Small intestine (tissue), 7 donors: ENCODE data around the gene TIMM21. TPM values are rescaled to one million over a fixed set of nuclear protein-coding genes. Genes with fewer than 3 reads are reported as not detected.

Experiments used
- DNase-seq, 2 donors: peaks; one replicate each; pipeline versions ENCODE4 v3.0.0 to v3.0.0-alpha.2; 2013
- FAIRE-seq: peaks from 2 replicates; lab custom pipeline; 2012; peaks lifted over from hg19 to GRCh38; lab: Jason Lieb, UNC
- H3K27ac ChIP-seq, 3 donors: one replicate each; pipeline ENCODE4 v1.5.1; 2013; ENCODE audit warnings: low read length in 2 of 3, mild to moderate bottlenecking in 2 of 3, control low read depth in 1 of 3, inconsistent platforms in 1 of 3, low read depth in 1 of 3, moderate library complexity in 1 of 3
- H3K27me3 ChIP-seq, 3 donors: one replicate each; pipeline ENCODE4 v1.6.1; 2013; ENCODE audit warnings: low read length in 3 of 3, inconsistent platforms in 1 of 3; ENCODE audit not compliant: control insufficient read depth in 3 of 3, insufficient read depth in 3 of 3
- H3K36me3 ChIP-seq, 3 donors: one replicate each; pipeline ENCODE4 v1.6.1; 2013; ENCODE audit warnings: low read length in 3 of 3, inconsistent platforms in 1 of 3, low read depth in 1 of 3, mild to moderate bottlenecking in 1 of 3, moderate library complexity in 1 of 3; ENCODE audit not compliant: control insufficient read depth in 3 of 3, insufficient read depth in 2 of 3
- H3K4me1 ChIP-seq, 3 donors: one replicate each; pipeline ENCODE4 v1.6.1; 2013; ENCODE audit warnings: low read length in 2 of 3, inconsistent platforms in 1 of 3, low read depth in 1 of 3, mild to moderate bottlenecking in 1 of 3, moderate library complexity in 1 of 3; ENCODE audit not compliant: control insufficient read depth in 3 of 3, insufficient read depth in 2 of 3
- H3K4me3 ChIP-seq, 3 donors: one replicate each; pipeline ENCODE4 v1.5.1; 2013; ENCODE audit warnings: low read length in 3 of 3, control low read depth in 1 of 3, inconsistent platforms in 1 of 3, low read depth in 1 of 3, mild to moderate bottlenecking in 1 of 3, moderate library complexity in 1 of 3
- H3K9me3 ChIP-seq, 2 donors: one replicate each; pipeline ENCODE4 v1.6.1; 2013; ENCODE audit warnings: low read depth in 1 of 2, low read length in 1 of 2; ENCODE audit not compliant: control insufficient read depth in 2 of 2, insufficient read depth in 1 of 2
- WGBS, 3 donors: extraction: QIAGEN DNeasy Blood & Tissue Kit; methylation state at CpG; one replicate each; pipeline ENCODE4 v1.1.7; 2013; 5-methylcytosine and 5-hydroxymethylcytosine counted together
- polyA plus RNA-seq, 4 donors: library from polyadenylated mRNA; stranded (reverse) in 3 of 4; unstranded in 1 of 4; fragments of 200-250 nt in 3 of 4; fragments of 120-200 nt in 1 of 4; gene quantifications; one replicate each; pipeline versions ENCODE4 v1.2.1 to v1.2.3, GENCODE V29; 2013
- donor health status: healthy with polysubstance abuse.
- donor health status: control.
- donor health status: control.
- donor health status: Bipolar disorder and iron deficiency.
- donor health status: healthy.

TIMM21 gene
- polyA plus RNA-seq, 4 donors = 9.2 to 31.2 (median 21.8) TPM

DNA sequence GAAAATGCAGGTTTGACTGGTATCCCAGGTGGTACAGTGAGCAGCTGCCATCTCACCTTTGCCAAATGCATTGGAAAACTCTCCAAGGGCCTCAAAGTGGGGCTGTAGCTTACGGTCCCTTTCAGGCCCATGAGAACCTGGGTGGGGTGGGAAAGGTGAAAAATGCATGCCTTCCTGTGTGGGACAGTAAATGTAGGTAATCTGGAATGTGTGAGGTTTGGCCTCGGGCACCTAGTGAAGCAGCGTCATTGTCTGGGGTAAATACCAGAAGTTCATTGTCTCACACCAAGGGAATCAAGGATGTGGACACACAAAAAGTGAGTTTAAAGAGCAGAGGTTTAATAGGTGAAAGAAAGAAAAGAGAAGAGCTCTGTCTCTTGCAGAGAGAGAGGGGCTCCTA lies 36.6 kb downstream of the TIMM21 start:
- Histone ChIP-seq H3K27me3 (peaks cover 0 to 16% (median 0%) of the 10 kb centered on the region in 3 donors), H3K4me3 (no peak overlapping the region), H3K4me1 (no peaks in the 10 kb centered on the region), H3K9me3 (no peaks in the 10 kb centered on the region), H3K27ac (no peak overlapping the region), H3K36me3 (no peaks in the 10 kb centered on the region)
- DNase-seq (no peak), FAIRE-seq (no peak)
- WGBS, 3 donors = 77 to 87% (median 84%) methylated on average over 3 of the region's 3 CpGs

DNA sequence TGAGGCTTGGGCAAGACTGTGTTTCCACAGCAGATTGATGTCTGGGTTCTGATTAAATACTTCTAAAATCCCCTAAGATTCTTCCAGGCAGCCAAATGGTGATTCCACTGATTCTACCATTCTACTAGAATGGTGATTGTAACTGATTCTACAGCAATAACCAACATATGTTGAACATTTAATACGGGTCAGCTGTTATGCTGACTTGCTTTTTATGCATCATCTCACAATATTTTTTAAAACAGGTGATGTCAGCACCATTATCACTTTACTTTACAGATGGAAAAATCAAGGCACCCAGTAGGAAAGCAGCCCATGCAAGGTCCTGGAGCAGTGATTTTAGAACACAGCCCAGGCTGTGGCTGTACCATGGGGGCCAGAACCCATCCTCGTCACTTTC lies 37.5 kb downstream of the TIMM21 start:
- no peak for DNase-seq
- Histone ChIP-seq H3K36me3 (no peaks in the 10 kb centered on the region), H3K9me3 (no peaks in the 10 kb centered on the region), H3K4me1 (no peaks in the 10 kb centered on the region), H3K27ac (no peak overlapping the region), H3K27me3 (peaks cover 0 to 16% (median 0%) of the 10 kb centered on the region in 3 donors), H3K4me3 (no peak overlapping the region)
- no peak for FAIRE-seq
- 69 to 82% (median 80%) methylated on average over 2 of the region's 2 CpGs for WGBS, 3 donors

- Histone ChIP-seq H3K27ac (no peak overlapping the region), H3K27me3 (peaks cover 0 to 20% (median 0%) of the 10 kb centered on the region in 3 donors), H3K36me3 (no peaks in the 10 kb centered on the region), H3K9me3 (no peaks in the 10 kb centered on the region), H3K4me3 (no peak overlapping the region), H3K4me1 (no peaks in the 10 kb centered on the region)
- FAIRE-seq = no peak
- no peak for DNase-seq
- WGBS, 3 donors = 85 to 91% (median 85%) methylated on average over 3 of the region's 3 CpGs
Observed at GRCh38 chr18:74186661-74187060, 38.3 kb downstream of the TIMM21 start.

DNA sequence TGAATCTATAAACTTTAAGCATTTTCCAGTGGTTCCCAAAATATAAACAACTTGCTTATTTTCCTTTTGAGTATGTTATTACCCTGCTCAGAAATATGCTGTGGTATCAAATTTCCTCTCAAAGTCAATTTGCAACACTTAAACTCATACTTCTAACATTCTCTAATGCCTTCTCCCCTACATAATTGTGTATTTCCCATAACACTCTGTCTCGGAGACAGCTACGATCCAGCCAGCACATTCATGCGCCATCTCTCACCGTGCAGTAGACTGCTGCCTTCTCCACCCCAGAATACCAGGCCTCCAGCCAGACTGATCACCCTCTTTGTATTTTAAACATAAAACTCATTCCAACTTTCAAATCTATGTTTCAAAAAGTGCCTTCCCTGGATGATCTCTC lies 41.8 kb downstream of the TIMM21 start:
- no peaks in the 10 kb centered on the region for H3K36me3 ChIP-seq
- DNase-seq (no peak), FAIRE-seq (no peak)
- H3K27me3 ChIP-seq = peaks cover 0 to 15% (median 3%) of the 10 kb centered on the region in 3 donors
- no peaks in the 10 kb centered on the region for H3K9me3 ChIP-seq
- no peaks in the 10 kb centered on the region for H3K4me1 ChIP-seq
- WGBS, 3 donors = 53 to 86% (median 72%) methylated on average over 4 of the region's 4 CpGs
- no peak overlapping the region for H3K4me3 ChIP-seq
- H3K27ac ChIP-seq = no peak overlapping the region

DNA sequence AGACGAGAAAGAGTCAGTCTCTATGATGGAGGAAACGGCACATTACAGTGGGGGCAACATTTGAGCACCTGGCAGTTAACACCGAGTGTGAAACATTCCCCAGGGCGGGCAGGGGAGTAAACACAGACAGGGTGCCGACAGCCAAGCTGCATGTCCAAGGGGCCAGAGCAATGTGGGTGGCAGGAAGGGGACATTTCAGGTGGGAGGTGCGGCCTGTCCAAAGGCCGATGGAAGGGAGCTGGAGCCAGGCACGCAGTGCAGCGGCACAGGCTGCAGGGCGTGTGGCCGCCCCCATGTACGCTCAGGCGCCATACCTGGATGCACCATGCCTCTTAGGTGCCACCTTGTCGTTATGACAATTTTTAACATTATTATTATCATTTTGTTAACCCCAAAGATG lies 43.3 kb downstream of the TIMM21 start:
- FAIRE-seq = no peak
- DNase-seq = no peak
- H3K4me3 ChIP-seq = no peak overlapping the region
- H3K27ac ChIP-seq = no peak overlapping the region
- peaks cover 0 to 11% (median 3%) of the 10 kb centered on the region in 3 donors for H3K27me3 ChIP-seq
- WGBS, 3 donors = 82 to 88% (median 86%) methylated on average over 14 of the region's 14 CpGs
- no peaks in the 10 kb centered on the region for H3K36me3 ChIP-seq
- H3K4me1 ChIP-seq = no peaks in the 10 kb centered on the region
- no peaks in the 10 kb centered on the region for H3K9me3 ChIP-seq

DNA sequence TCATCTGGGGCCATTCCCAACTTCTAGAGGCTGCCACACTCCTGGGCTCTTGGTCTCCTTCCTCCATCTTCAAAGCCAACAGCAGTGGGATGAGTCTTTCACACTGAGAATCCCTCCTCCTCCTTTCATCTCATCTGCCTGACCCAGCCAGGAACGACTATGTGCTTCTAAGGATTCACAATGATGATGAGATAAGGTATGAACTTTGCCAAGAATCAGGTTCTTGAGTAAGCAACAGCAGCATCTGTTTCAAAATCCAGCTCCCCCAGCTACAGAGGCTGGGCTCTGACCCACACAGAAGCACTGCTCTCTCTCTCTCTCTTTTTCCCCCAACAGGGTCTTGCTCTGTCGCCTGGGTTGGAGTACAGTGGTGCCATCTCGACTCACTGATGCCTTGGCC lies 46.4 kb downstream of the TIMM21 start:
- Histone ChIP-seq H3K4me1 (peaks cover 0 to 3% (median 0%) of the 10 kb centered on the region in 3 donors), H3K27ac (no peak overlapping the region), H3K4me3 (no peak overlapping the region), H3K36me3 (no peaks in the 10 kb centered on the region), H3K27me3 (peaks cover 0 to 8% (median 3%) of the 10 kb centered on the region in 3 donors), H3K9me3 (no peaks in the 10 kb centered on the region)
- 50 to 62% (median 51%) methylated on average over 3 of the region's 3 CpGs for WGBS, 3 donors
- no peak for DNase-seq
- FAIRE-seq = no peak

- Histone ChIP-seq H3K4me3 (peak overlapping the region in 1 of 3 donors; percentile 25), H3K4me1 (peaks cover 0 to 3% (median 0%) of the 10 kb centered on the region in 3 donors), H3K27me3 (peaks cover 0 to 5% (median 3%) of the 10 kb centered on the region in 3 donors), H3K9me3 (no peaks in the 10 kb centered on the region), H3K36me3 (no peaks in the 10 kb centered on the region), H3K27ac (no peak overlapping the region)
- FAIRE-seq = peak; percentile 19
- WGBS, 3 donors = 1 to 4% (median 2%) methylated on average over 9 of the region's 9 CpGs
- DNase-seq = peak; percentile 83 to 85
Observed at GRCh38 chr18:74196220-74197119, 48.1 kb downstream of the TIMM21 start.

GRCh38 chr18:74197705-74198341 lies 49.5 kb downstream of the TIMM21 start:
- Histone ChIP-seq H3K27ac (no peak overlapping the region), H3K27me3 (peaks cover 0 to 3% (median 3%) of the 10 kb centered on the region in 3 donors), H3K36me3 (no peaks in the 10 kb centered on the region), H3K4me3 (no peak overlapping the region), H3K9me3 (no peaks in the 10 kb centered on the region), H3K4me1 (peaks cover 0 to 3% (median 0%) of the 10 kb centered on the region in 3 donors)
- DNase-seq (peak; percentile 35 to 82), FAIRE-seq (no peak)
- 58 to 69% (median 61%) methylated on average over 11 of the region's 11 CpGs for WGBS, 3 donors
